ENCODE results near the gene PPP2R5B.

DNA sequence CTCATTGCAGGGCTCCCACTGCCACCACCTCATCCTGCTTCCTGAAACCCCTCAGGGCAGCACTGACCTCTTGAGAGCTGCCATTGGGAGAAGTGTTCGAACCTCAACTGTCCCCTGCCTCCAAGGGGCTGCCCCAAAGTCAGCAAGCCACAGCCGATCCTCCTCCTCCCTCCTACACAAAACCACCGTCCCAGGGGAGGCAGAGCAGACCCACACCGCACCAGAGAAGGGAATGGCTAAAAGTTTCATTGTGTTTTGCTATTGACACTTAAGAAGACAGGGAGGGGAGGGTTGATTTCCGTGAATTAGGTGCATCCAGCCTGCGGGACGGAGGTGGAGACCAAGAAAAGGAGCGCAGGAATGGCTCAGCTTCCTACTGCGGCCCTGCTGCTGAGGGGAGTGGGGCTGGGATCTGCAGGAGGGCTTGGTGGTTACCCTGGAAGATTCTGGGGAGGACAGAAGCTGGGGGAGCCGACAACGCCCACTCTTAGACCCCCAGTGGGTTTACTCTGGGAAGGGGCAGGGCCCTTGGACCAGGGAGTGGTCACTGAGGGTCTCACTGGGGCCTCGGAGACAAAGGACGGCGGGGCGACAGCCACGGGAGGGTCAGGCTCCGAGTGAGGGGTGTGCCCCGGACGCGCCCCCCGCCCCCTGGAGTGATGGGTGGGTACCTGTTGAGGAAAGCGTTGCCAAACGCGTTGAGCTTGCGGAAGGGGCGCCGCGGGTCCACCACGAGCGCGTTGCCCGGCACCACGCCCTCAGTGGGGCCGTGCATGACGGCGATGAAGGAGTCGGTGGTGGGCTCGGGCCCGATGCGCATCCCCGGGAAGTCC, 46.9 kb upstream of the PPP2R5B start:
- TF ChIP-seq TARDBP (IDR thresholded peaks at IDR 0.05) (no peak), ARNT (IDR thresholded peaks at IDR 0.05) (no peak), FOXA1 (IDR thresholded peaks at IDR 0.05) (no peak), BHLHE40 (IDR thresholded peaks at IDR 0.05; ENCODE audit: borderline replicate concordance) (no peak), SUZ12 (IDR thresholded peaks at IDR 0.05) (no peak), SP1 (IDR thresholded peaks at IDR 0.05) (no peak), ELF4 (IDR thresholded peaks at IDR 0.05) (no peak)

Data from HEK293T (cell line).